Suprapubic skin (tissue), 4 donors: ENCODE data around the gene DAGLB. TPM values are rescaled to one million over a fixed set of nuclear protein-coding genes. Genes with fewer than 3 reads are reported as not detected.
A peak's percentile ranks its signal among the peaks of the same experiment; 100 is the strongest.
"Not testable (repeated sequence)": the region's sequence is repeated elsewhere in the genome, so short reads cannot be mapped to it uniquely, and the experiment has no call there.

ENCODE experiments used
- DNase-seq, 2 donors: peaks; one replicate each; pipeline ENCODE4 v3.0.0-alpha.2; 2019; ENCODE audit warnings: low spot score in 2 of 2
- H3K27ac ChIP-seq: fragments of 200-600 bp; sonication (generic); one replicate; pipeline ENCODE4 v1.5.1; 2019
- H3K27me3 ChIP-seq: fragments of 200-600 bp; sonication (generic); one replicate; pipeline ENCODE4 v1.5.1; 2019
- H3K36me3 ChIP-seq: fragments of 200-600 bp; sonication (generic); one replicate; pipeline ENCODE4 v1.5.1; 2019
- H3K4me1 ChIP-seq: fragments of 200-600 bp; sonication (generic); one replicate; pipeline ENCODE4 v1.5.1; 2019
- H3K4me3 ChIP-seq: fragments of 200-600 bp; sonication (generic); one replicate; pipeline ENCODE4 v1.5.1; 2019; ENCODE audit warnings: mild to moderate bottlenecking
- H3K9me3 ChIP-seq: fragments of 200-600 bp; sonication (generic); one replicate; pipeline ENCODE4 v1.5.1; 2019
- EP300 ChIP-seq: sonication (generic); formaldehyde crosslinking; IDR thresholded peaks from one replicate; pipeline ENCODE4 v1.6.1; 2017; ENCODE audit warnings: antibody characterized with exemption
- POLR2A ChIP-seq, 2 donors: fragments of 450-650 bp; IDR thresholded peaks; one replicate each; pipeline ENCODE4 v1.6.1; 2017; ENCODE audit warnings: antibody characterized with exemption in 2 of 2, mild to moderate bottlenecking in 2 of 2, moderate library complexity in 2 of 2
- POLR2AphosphoS5 ChIP-seq, 3 donors: sonication (generic); formaldehyde crosslinking; IDR thresholded peaks; one replicate each; pipeline ENCODE4 v1.6.1; 2017; ENCODE audit warnings: antibody characterized with exemption in 3 of 3
- WGBS: methylation state at CpG from one replicate; pipeline ENCODE4 v1.1.5; 2018; 5-methylcytosine and 5-hydroxymethylcytosine counted together
- total RNA-seq, 4 donors: library from RNA; depleted of rRNA; stranded (reverse); fragments of >200 nt; gene quantifications; one replicate each; pipeline ENCODE4 v1.1.0, GENCODE V29; 2016
- TF ChIP-seq, protein P1 (sequence below), 2 donors: fragments of 200-600 bp in 1 of 2; fragments of 450-650 bp in 1 of 2; sonication (generic) in 1 of 2; IDR thresholded peaks; one replicate each; pipeline ENCODE4 v1.5.1; 2016 to 2019; ENCODE audit warnings: antibody characterized with exemption in 2 of 2, mild to moderate bottlenecking in 1 of 2, moderate library complexity in 1 of 2

Gene DAGLB
- total RNA-seq, 4 donors from 2014 or later, result 19.0 to 61.2 (median 22.0) TPM

DNA sequence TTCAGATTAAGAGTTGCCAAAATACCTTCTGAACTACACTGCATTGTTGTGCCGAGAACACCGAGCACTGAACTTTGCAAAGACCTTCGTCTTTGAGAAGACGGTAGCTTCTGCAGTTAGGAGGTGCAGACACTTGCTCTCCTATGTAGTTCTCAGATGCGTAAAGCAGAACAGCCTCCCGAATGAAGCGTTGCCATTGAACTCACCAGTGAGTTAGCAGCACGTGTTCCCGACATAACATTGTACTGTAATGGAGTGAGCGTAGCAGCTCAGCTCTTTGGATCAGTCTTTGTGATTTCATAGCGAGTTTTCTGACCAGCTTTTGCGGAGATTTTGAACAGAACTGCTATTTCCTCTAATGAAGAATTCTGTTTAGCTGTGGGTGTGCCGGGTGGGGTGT lies 45.0 kb downstream of the DAGLB start:
- no peak overlapping the region for H3K4me3 ChIP-seq
- WGBS, result 81% methylated on average over 13 of the region's 13 CpGs
- H3K27ac ChIP-seq, result peak overlapping the region; percentile 43
- DNase-seq, result no peak
- peaks cover 54% of the 10 kb centered on the region for H3K36me3 ChIP-seq
- H3K9me3 ChIP-seq, result no peaks in the 10 kb centered on the region
- TF ChIP-seq POLR2A (IDR thresholded peaks at IDR 0.05) (no peak), EP300 (no peak), POLR2AphosphoS5 (IDR thresholded peaks at IDR 0.05) (no peak)
- TF ChIP-seq, protein P1, sequence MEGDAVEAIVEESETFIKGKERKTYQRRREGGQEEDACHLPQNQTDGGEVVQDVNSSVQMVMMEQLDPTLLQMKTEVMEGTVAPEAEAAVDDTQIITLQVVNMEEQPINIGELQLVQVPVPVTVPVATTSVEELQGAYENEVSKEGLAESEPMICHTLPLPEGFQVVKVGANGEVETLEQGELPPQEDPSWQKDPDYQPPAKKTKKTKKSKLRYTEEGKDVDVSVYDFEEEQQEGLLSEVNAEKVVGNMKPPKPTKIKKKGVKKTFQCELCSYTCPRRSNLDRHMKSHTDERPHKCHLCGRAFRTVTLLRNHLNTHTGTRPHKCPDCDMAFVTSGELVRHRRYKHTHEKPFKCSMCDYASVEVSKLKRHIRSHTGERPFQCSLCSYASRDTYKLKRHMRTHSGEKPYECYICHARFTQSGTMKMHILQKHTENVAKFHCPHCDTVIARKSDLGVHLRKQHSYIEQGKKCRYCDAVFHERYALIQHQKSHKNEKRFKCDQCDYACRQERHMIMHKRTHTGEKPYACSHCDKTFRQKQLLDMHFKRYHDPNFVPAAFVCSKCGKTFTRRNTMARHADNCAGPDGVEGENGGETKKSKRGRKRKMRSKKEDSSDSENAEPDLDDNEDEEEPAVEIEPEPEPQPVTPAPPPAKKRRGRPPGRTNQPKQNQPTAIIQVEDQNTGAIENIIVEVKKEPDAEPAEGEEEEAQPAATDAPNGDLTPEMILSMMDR (IDR thresholded peaks at IDR 0.05), result no peak
- no peaks in the 10 kb centered on the region for H3K27me3 ChIP-seq
- peaks cover 56% of the 10 kb centered on the region for H3K4me1 ChIP-seq

DNA sequence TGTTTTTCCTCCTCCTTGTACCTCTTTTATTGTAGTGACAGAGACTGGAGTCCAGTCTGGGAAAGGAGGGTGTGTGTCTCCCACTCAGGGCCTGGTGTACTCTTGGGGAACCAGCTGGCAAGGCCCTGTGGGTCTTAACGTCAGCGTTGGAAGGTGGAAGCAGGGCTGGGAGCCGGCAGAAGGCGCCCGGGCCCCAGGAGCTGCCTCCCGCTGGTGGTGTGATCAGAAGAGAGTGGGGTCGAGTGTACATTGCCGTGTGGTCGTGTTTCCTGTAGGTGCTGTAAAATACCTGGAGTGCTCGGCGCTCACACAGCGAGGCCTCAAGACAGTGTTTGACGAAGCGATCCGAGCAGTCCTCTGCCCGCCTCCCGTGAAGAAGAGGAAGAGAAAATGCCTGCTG lies 45.7 kb downstream of the DAGLB start:
- Histone ChIP-seq H3K4me3 (no peak overlapping the region), H3K36me3 (peaks cover 54% of the 10 kb centered on the region), H3K4me1 (peaks cover 62% of the 10 kb centered on the region), H3K9me3 (no peaks in the 10 kb centered on the region), H3K27me3 (no peaks in the 10 kb centered on the region), H3K27ac (no peak overlapping the region)
- DNase-seq, result no peak
- WGBS, result 87% methylated on average over 17 of the region's 17 CpGs
- TF ChIP-seq POLR2AphosphoS5 (IDR thresholded peaks at IDR 0.05) (no peak), POLR2A (IDR thresholded peaks at IDR 0.05) (no peak), EP300 (no peak)
- TF ChIP-seq, protein P1 (IDR thresholded peaks at IDR 0.05), result no peak

DNA sequence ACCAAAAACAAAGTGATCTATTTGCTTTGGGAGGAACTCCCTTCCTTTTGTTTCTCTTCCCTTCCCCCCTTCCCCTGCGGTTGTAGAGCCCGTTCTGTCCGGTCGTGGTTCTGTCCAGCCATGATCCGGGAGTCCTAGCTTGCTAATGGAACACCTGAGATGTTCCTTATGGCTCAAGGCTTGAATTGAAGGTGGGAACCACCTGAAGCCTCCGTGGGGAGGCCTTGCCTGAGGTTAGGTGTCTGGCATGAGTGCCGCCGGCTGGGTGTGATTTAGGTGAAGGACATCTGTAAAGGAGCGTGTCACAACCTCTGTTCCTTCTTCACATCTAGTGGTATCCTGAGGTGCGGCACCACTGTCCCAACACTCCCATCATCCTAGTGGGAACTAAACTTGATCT lies 46.2 kb downstream of the DAGLB start:
- TF ChIP-seq EP300 (no peak), POLR2A (IDR thresholded peaks at IDR 0.05) (no peak), POLR2AphosphoS5 (IDR thresholded peaks at IDR 0.05) (no peak)
- TF ChIP-seq, protein P1 (IDR thresholded peaks at IDR 0.05), result no peak
- Histone ChIP-seq H3K27me3 (no peaks in the 10 kb centered on the region), H3K4me1 (peaks cover 63% of the 10 kb centered on the region), H3K36me3 (peaks cover 52% of the 10 kb centered on the region), H3K4me3 (no peak overlapping the region), H3K9me3 (no peaks in the 10 kb centered on the region), H3K27ac (peak overlapping the region; percentile 10)
- no peak for DNase-seq
- 72% methylated on average over 10 of the region's 10 CpGs for WGBS

DNA sequence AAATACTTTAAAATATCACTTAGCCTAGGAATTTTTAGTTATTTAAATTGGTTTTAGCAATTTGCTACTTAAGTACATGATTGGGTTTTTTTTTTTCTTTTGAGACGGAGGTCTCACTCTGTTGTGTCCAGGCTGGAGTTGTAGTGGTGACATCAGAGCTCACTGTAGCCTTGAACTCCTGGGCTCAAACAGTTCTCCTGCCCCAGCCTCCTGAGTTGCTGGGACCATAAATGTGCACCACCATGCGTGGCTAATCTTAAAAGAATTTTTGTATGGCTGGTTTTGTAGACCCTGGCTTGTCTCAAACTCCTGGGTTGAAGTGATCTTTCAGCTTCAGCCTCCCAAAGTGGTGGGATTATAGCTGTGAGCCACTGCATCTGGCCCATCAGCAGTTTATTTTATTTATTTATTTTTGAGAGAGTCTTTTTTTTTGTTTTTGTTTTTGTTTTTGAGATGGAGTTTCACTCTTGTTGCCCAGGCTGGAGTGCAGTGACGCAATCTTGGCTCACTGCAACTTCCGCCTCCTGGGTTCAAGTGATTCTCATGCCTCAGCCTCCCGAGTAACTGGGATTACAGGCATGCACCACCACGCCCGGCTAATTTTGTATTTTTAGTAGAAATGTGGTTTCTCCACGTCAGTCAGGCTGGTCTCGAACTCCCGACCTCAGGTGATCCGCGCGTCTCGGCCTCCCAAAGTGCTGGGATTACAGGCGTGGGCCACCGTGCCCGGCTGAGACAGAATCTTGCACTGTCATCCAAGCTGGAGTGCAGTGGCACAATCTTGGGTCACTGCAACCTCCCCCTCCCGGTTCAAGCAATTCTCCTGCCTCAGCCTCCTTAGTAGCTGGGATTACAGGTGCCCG lies 47.3 kb downstream of the DAGLB start:
- Histone ChIP-seq H3K36me3 (peaks cover 42% of the 10 kb centered on the region), H3K4me1 (peaks cover 74% of the 10 kb centered on the region)
- not testable (repeated sequence) for H3K4me3 ChIP-seq, H3K27me3 ChIP-seq, H3K27ac ChIP-seq, H3K9me3 ChIP-seq, DNase-seq
- 90% methylated on average over 19 of the region's 19 CpGs for WGBS

DNA sequence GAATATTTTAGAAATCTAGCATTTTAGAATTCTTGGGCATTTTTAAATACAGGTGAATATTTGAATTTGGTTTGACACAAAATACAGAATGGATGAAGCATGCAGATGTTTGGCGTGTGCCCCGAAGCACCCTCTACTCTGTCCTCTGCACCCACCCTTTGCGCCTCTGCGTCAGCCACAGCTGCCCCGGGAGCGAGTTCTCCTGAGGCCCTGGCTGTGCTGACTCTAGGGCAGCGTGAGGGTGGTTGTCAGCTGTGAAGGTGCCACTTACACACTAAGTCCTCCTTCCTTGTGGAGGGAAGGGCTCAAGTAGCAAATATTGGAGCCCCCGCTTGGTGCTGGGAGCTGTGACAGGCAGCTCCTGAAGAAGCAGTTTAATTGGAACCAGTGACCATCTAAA lies 48.4 kb downstream of the DAGLB start:
- WGBS, result 61% methylated on average over 8 of the region's 8 CpGs
- peak overlapping the region; percentile 11 for H3K4me3 ChIP-seq
- peak overlapping the region; percentile 72 for H3K27ac ChIP-seq
- H3K27me3 ChIP-seq, result no peaks in the 10 kb centered on the region
- TF ChIP-seq POLR2A (IDR thresholded peaks at IDR 0.05) (no peak), EP300 (no peak), POLR2AphosphoS5 (IDR thresholded peaks at IDR 0.05) (no peak)
- TF ChIP-seq, protein P1 (IDR thresholded peaks at IDR 0.05), result no peak
- H3K4me1 ChIP-seq, result peaks cover 77% of the 10 kb centered on the region
- no peaks in the 10 kb centered on the region for H3K9me3 ChIP-seq
- H3K36me3 ChIP-seq, result peaks cover 38% of the 10 kb centered on the region
- DNase-seq, result no peak
